Measurements from ENCODE around the gene SLC39A13. TPM values are rescaled to one million over a fixed set of nuclear protein-coding genes. Genes with fewer than 3 reads are reported as not detected.

SLC39A13 gene
- total RNA-seq, 2 experiments from 2014 or later, result 36.6 to 39.2 TPM

- no peaks in the 10 kb centered on the region for H3K9me3 ChIP-seq (ENCODE audit: control insufficient read depth in 1 of 2, insufficient read depth in 1 of 2, low read length in 2 of 2)
- intact Hi-C loops (cut with DNase I, micrococcal nuclease), result loop anchor here (2.0 kb wide), 3 partner anchors 19 to 79 kb away; no protein-coding TSS in a partner anchor
- no peak for ATAC-seq (ENCODE audit: poor library complexity)
Measured at GRCh38 chr11:47375546-47376085, 32.8 kb upstream of the SLC39A13 start.

GRCh38 chr11:47376107-47376524 is 32.3 kb upstream of the SLC39A13 start:
- intact Hi-C loops (cut with DNase I, micrococcal nuclease), result no loop called here
- H3K36me3 ChIP-seq (ENCODE audit: insufficient read depth, low read length), result no peaks in the 10 kb centered on the region

More at GRCh38 chr11:47375546-47376085, 32.8 kb upstream of the SLC39A13 start:
- Histone ChIP-seq H3K27ac (ENCODE audit: low read depth in 1 of 2, low read length in 2 of 2) (no peak overlapping the region), H3K36me3 (ENCODE audit: insufficient read depth, low read length) (no peaks in the 10 kb centered on the region), H3K27me3 (ENCODE audit: control insufficient read depth in 1 of 2, insufficient read depth in 2 of 2, low read length in 2 of 2) (no peaks in the 10 kb centered on the region), H3K4me3 (ENCODE audit: low read length) (peak overlapping the region; percentile 38), H3K4me1 (ENCODE audit: insufficient read depth, low read length) (peaks cover 13% of the 10 kb centered on the region)
- Mint-ChIP-seq H3K36me3 (ENCODE audit: low read depth) (no peaks in the 10 kb centered on the region), H3K4me1 (ENCODE audit: low read depth) (no peaks in the 10 kb centered on the region), H3K9me3 (no peaks in the 10 kb centered on the region), H3K27ac (no peak overlapping the region), H3K27me3 (no peaks in the 10 kb centered on the region), H3K4me3 (no peak overlapping the region)
- CTCF ChIA-PET, result interaction anchor here (1.6 kb wide), 1 partner anchor 18 kb away, joined by 12 read pairs; no protein-coding TSS in a partner anchor
- POLR2A ChIA-PET, result no interaction called here
- no peak for DNase-seq
- no peak for TF ChIP-seq CTCF (IDR thresholded peaks at IDR 0.05)

GRCh38 chr11:47376525-47377371 is 31.6 kb upstream of the SLC39A13 start:
- Histone ChIP-seq H3K4me1 (ENCODE audit: insufficient read depth, low read length) (peaks cover 13% of the 10 kb centered on the region), H3K27me3 (ENCODE audit: control insufficient read depth in 1 of 2, insufficient read depth in 2 of 2, low read length in 2 of 2) (no peaks in the 10 kb centered on the region), H3K27ac (ENCODE audit: low read depth in 1 of 2, low read length in 2 of 2) (no peak overlapping the region), H3K36me3 (ENCODE audit: insufficient read depth, low read length) (no peaks in the 10 kb centered on the region), H3K9me3 (ENCODE audit: control insufficient read depth in 1 of 2, insufficient read depth in 1 of 2, low read length in 2 of 2) (no peaks in the 10 kb centered on the region), H3K4me3 (ENCODE audit: low read length) (peak overlapping the region; percentile 38)
- CTCF ChIA-PET, result interaction anchor here (1.0 kb wide), 1 partner anchor 35 kb away, joined by 5 read pairs; no protein-coding TSS in a partner anchor
- ATAC-seq (ENCODE audit: poor library complexity) (no peak), DNase-seq (peak in 2 of 14 experiments; percentile 36 to 57)
- Mint-ChIP-seq H3K4me3 (no peak overlapping the region), H3K9me3 (no peaks in the 10 kb centered on the region), H3K36me3 (ENCODE audit: low read depth) (no peaks in the 10 kb centered on the region), H3K27ac (no peak overlapping the region), H3K4me1 (ENCODE audit: low read depth) (no peaks in the 10 kb centered on the region), H3K27me3 (no peaks in the 10 kb centered on the region)
- no peak for TF ChIP-seq CTCF (IDR thresholded peaks at IDR 0.05)
- POLR2A ChIA-PET, result no interaction called here
- intact Hi-C loops (cut with DNase I, micrococcal nuclease), result no loop called here

More at GRCh38 chr11:47376107-47376524, 32.3 kb upstream of the SLC39A13 start:
- H3K4me1 ChIP-seq (ENCODE audit: insufficient read depth, low read length), result peaks cover 13% of the 10 kb centered on the region
- peak overlapping the region; percentile 38 for H3K4me3 ChIP-seq (ENCODE audit: low read length)
- TF ChIP-seq CTCF (IDR thresholded peaks at IDR 0.05), result no peak
- H3K4me1 Mint-ChIP-seq (ENCODE audit: low read depth), result no peaks in the 10 kb centered on the region
- H3K27me3 Mint-ChIP-seq, result no peaks in the 10 kb centered on the region
- H3K9me3 ChIP-seq (ENCODE audit: control insufficient read depth in 1 of 2, insufficient read depth in 1 of 2, low read length in 2 of 2), result no peaks in the 10 kb centered on the region
- no peaks in the 10 kb centered on the region for H3K36me3 Mint-ChIP-seq (ENCODE audit: low read depth)
- H3K27me3 ChIP-seq (ENCODE audit: control insufficient read depth in 1 of 2, insufficient read depth in 2 of 2, low read length in 2 of 2), result no peaks in the 10 kb centered on the region
- ATAC-seq (ENCODE audit: poor library complexity) (no peak), DNase-seq (no peak)
- ChIA-PET CTCF (no interaction called here), POLR2A (no interaction called here)
- H3K4me3 Mint-ChIP-seq, result no peak overlapping the region
- no peak overlapping the region for H3K27ac Mint-ChIP-seq
- H3K27ac ChIP-seq (ENCODE audit: low read depth in 1 of 2, low read length in 2 of 2), result no peak overlapping the region
- no peaks in the 10 kb centered on the region for H3K9me3 Mint-ChIP-seq

All from CD4-positive, alpha-beta T cell (primary cell).